OCI-M2 (cell line): ENCODE data around the gene BYSL.

Source experiments
- DNase-seq: peaks from one replicate; lab custom pipeline; 2025; ENCODE audit not compliant: unreplicated experiment; lab: John Stamatoyannopoulos, UW

Gene BYSL, protein sequence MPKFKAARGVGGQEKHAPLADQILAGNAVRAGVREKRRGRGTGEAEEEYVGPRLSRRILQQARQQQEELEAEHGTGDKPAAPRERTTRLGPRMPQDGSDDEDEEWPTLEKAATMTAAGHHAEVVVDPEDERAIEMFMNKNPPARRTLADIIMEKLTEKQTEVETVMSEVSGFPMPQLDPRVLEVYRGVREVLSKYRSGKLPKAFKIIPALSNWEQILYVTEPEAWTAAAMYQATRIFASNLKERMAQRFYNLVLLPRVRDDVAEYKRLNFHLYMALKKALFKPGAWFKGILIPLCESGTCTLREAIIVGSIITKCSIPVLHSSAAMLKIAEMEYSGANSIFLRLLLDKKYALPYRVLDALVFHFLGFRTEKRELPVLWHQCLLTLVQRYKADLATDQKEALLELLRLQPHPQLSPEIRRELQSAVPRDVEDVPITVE

GRCh38 chr6:41920921-41921711, at the start of gene BYSL, which contains the start of gene MED20:
BYSL (plus strand) TSS chr6:41921499; CDS start chr6:41921563, 64 bp downstream.
MED20 (minus strand) TSS chr6:41921139; CDS start chr6:41921018, 121 bp downstream.
- peak; percentile 94 for DNase-seq

GRCh38 chr6:41871691-41872090, 49.6 kb upstream of the BYSL start:
- DNase-seq = no peak

DNA sequence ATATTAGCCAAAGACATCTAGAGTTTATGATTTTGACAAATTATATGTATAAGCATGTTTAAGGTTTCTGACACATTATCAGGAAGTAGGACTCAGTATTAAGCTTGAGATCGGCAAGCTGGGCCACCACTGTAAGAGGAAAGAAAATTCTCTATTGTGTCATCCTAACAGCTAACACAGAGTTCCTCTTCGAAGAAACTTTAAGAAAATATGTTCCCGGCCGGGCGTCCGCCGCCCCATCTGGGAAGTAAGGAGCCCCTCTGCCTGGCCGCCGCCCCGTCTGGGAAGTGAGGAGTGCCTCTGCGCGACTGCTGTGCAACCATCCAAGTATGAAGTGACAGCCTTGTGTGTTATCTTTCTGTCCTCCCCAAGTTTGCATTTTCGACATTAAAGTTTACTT, 49.2 kb upstream of the BYSL start:
- DNase-seq = no peak

- DNase-seq = no peak
Observed at GRCh38 chr6:41874741-41875140, 46.6 kb upstream of the BYSL start.

- no peak for DNase-seq
Observed at GRCh38 chr6:41877051-41877680, 44.1 kb upstream of the BYSL start.

- no peak for DNase-seq
Observed at GRCh38 chr6:41878246-41878645, 43.1 kb upstream of the BYSL start.

DNA sequence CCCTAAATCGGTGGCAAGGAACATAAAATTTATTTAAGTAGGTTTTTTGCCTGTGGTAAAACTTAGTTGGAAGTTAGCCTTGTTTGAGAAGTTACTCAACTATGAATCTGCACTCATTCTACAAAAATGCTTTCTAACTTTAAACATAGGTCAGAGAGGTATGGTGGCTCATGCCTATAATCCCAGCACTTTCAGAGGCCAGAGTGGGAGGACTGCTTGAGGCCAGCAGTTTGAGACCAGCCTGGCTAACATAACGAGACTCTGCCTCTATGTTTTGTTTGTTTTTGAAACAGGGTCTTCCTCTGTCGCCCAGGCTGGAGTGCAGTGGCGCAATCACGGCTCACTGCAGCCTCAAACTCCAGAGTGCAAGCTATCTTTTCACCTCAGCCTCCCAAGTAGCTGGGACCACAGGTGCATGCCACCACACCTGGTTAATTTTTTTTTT, 42.3 kb upstream of the BYSL start:
- no peak for DNase-seq

- DNase-seq = no peak
Observed at GRCh38 chr6:41881506-41881905, 39.8 kb upstream of the BYSL start.

DNA sequence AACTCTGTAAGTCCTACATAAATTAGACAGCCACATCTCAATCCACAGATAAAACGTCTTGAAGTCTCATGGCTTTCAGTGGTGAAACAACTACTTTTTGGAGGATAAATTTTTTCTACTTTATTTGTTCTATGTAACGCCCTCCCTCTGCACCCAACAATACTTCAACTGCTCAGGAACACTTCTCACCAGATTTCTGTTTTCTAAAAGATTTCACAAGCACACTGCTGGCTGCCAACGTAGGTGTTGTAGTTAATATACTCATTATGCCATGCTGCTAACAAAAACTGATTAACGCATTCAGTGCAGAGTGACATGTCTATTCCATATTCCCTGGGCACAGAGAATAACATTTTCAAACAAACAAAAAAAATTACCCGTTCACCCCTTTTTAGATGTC, 36.3 kb upstream of the BYSL start:
- no peak for DNase-seq

DNA sequence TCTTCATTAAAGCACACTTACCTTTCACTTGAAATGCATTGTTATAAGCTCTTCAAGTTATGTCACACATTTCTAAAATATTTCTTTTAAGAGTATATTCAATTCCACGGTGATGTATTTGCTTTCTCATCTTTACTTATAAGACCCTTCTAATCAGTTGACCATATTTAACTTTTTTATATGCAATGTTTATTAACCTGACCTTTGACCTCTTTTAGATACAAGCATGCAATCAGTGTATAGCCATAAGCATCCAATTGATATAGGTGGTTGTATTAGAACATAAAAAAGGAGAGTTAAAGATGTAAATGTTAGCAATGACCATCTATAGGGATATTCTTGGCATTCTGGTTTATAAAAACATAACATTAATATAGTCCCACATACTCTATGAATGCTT, 35.4 kb upstream of the BYSL start:
- DNase-seq = no peak

DNA sequence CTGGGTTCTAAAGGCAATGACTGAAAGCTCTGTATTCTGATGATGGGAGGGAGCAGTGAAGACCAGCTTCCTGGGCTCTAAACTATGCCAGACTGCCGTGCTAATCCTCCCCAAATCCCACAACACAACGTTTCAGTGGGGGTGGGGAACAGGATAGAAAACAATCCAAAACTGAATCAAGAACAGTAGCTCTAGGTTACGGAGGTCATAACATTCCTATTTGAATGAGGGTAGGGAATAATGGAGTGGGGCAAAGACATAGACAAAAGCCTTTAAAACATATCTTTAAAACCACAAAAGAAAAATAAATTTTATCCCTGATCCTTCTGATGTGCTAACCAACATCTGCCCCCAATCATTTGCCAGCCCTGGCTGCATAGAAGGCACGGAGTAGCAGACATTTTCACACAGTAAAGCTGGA, 34.0 kb upstream of the BYSL start:
- DNase-seq = no peak

- no peak for DNase-seq
Observed at GRCh38 chr6:41892921-41893564, 28.3 kb upstream of the BYSL start.

DNA sequence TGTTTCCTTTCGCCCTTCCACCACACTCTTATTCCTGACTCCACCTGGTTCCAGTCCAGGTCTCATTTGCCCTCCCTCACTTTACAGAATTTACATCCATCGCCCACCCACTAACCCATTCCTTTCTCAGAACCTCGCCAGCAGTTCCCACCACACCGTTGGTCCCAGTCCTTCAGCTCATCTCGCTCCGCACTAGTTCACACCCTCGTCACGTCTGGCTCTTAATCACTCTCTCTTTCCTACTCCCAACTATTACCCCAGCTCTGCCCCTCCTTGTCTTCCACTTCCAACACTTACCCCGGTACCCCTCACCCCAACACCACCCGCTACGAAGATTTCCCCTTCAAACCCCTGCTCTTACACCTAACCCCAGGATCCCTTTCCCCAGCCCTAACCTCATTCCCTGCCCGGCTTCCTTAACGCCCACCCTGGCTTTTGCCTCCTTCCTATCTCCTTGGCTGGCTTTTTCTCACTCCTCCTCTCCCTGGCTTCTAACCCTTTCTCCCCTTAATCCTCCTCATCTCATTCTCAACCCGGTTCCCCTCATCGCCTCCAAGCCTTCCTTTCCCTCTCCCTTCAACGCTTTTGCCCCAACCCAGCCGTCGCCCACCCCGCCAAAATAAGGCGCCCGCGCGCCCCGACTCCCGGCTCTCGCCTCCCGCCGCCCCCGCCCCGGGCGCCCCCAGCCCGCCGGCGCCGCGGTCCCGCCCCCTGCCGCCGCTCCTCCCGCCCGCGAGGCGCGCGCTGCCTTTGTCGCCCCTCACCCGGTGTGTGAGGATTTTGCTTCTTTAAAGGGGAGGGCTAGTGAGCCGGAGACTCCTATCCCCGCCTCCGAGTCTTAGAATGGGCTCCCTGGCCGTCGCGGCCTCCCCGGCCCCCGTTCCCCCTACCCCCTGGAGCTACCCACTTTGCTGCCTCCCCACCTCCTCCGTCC, 26.7 kb upstream of the BYSL start:
- no peak for DNase-seq

DNA sequence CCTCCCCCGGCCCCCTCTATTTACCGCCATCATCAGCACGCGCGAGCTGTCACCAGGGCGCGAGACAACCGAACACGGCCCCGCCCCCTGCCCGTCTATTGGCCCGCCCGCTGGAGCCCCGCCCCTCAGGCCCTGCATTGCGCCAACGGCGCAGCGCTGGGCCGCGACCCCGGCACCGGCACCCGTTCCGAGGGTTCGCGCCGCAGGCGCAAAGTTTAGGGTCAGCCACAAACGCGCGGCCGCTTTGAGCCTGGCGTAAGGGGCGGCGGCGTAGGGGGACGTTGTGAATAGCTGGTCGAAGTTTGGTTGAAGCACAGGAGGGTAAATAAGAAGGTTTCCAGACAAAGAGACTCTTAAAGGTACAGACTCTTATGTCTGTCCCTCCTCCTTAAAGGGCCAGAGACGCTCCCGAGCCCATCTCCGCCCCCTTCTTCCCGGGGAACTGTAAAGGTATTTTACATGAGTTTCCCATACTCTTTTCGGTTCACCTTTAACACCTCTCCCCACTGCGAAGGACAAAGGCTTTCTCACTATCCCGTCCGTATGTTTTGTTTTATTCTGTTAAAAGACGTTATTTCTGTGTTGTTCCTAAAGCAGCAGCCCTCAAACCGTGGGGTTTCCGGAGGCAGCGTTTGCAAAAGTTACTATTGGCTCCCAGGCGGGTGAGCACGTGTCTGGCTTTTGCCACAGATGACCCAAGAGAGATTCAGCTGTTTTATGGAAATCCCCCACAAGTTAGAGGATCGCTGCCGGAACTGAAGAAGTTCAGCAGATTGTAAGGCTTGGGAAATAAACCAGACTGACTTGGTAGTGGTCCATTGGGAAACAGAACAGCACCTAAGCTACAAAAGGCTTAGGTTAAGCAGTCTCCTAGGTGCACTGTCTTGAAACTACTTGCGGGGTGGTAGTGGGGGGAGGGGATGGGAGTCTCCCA, 25.7 kb upstream of the BYSL start, which contains the start of gene USP49:
Gene USP49, minus strand, starts transcription at position 76 of the 934 bp plus-strand sequence. CDS start 88,392 bp downstream, outside the sequence.
- peak; percentile 91 for DNase-seq

GRCh38 chr6:41896281-41896680, 25.0 kb upstream of the BYSL start:
- no peak for DNase-seq

DNA sequence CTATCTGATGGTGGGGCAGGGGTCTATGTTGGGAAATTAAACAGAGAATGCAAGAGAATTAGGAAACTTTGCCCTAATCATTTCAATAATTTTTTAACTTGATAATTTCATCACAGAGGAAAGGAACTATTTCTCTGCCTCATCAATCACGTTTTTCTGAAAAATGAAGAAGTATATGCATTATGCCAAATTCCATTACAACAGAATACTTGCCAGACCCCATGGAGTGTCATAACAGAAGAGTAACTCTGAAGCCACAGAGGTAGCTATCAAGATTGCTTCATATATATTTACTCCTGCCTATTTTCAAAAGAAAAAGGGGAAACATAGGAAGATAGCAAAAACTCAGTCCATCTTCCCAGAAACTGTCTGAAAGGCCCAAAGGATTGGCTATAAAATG, 20.4 kb upstream of the BYSL start:
- DNase-seq = no peak

DNA sequence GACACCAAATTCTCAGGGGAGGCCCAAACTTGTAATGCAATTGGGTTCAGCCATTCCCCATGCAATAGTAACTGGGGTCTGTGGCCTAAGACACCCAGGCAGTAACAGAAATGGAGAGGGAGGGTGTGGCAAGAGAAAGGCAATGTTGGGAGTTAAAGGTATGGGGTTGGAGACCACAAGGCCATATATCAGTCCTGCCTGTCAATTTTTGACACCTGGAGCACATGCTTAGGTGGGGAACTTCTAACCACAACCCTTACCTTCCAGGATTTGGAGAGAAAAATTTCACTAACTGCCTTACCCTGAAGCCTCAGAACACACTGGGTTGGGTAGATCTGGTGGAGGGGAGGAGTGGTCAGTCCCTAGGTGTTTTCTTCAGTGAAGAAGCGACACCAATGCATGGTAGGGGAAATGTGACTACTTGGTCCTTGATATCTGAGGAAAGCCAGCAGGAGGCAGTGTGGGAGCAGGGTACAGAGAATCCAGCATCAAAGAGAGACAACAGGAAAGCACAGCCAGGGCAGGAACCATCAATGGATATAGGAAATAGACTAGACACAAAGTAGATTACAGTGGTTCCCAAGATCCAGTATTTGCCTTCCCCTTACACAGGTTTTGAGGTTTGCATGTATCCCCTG, 19.3 kb upstream of the BYSL start:
- DNase-seq = no peak

GRCh38 chr6:41909727-41910126, 11.6 kb upstream of the BYSL start:
- DNase-seq = no peak
